Urothelium cell line (cell line): ENCODE results near the gene FREM3.
"Not testable (repeated sequence)": the region's sequence is repeated elsewhere in the genome, so short reads cannot be mapped to it uniquely, and the experiment has no call there.

Experiments
- DNase-seq: peaks from one replicate; pipeline ENCODE4 v3.0.0; 2011; ENCODE audit warnings: low spot score, mixed read lengths
- FAIRE-seq: peaks from 2 replicates; lab custom pipeline; 2011; peaks lifted over from hg19 to GRCh38; lab: Jason Lieb, UNC

FREM3 gene

DNA sequence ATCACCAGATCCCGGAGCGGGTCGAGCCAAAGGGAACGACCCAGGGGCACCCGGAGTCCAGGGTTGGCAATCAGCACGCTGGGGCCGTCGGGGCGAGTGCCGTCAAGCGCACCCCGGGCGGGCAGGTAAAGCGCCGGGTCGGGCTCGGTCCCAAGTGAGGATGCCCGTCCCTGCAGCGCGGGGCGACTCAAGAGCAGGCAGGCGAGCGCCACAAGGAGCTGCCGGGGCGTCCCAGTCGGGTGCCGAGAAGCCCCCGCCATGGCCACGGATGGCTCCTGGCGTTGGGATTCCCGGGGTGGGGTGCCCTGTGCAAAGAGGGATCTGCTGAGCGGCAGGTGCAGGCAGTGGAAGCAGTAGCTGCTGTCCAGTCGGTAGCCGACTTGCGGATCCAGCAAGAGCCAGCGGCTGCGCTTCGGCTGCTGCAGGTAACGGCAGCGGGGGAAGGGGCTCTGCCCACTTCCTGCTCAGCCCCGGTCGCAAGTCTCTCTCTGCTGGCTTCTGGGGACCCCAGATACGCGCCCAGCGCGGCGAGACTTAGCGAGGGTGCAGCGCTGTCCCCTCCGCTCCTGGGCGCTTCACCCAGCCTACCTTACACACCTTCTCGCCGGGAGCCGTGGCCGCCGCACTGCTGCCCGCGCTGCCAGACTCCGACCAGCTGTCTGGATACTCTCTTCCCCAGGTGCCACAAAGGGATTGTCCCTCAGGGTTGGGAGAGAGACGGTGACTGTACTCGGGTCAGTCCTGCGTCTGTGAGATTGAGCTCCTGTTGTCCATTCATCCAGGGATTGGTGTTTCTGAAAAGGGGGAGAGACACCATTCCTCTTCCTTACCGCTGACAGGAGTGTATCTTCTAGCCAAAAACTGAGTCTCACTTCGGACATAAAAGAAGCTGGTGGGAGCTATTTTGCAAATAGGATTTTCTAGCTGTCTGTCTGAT, at the start of gene FREM3:
Gene FREM3, minus strand, starts transcription at position 260 of the 937 bp plus-strand sequence. Its CDS starts 0 bp downstream, at position 260.
- DNase-seq (peak; percentile 5), FAIRE-seq (no peak)

DNA sequence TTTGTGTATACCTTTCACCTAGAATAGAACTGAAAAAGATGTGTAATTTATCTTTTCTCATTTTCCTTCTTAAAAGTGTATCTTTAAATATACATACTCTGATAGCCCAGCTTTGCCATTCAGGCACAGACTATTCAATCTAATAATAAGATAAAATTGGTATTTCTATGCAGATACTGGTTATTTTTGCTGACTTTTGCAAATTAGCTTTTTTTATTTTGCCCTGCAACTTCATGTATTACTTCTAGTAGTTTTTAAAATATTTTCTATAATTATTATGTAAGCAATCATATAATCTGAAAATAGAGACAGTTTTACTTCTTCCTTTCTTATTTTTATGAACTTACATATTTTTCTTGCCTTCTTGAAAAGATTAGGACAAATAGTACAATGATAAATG, 45.4 kb upstream of the FREM3 start:
- no peak for FAIRE-seq
- DNase-seq, result no peak

DNA sequence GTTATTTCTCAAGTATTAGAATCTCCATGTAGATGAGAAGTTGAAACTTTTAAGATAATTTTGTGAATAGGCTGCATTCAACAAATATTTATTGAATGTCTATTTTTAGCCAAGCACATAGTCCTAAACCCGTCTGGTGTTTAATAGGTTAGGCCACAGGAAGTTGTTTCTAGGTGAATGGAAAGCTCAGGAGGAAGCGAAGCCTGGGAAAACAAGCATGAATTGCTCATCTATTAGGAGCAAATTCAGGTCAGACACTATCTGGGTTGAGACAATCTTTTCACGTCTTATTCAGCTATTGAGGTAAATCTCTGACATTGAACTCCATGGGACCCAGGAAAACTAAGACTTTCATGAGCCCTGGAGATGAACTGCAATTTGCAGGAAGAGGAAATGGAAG, 43.1 kb upstream of the FREM3 start:
- FAIRE-seq (no peak), DNase-seq (no peak)

DNA sequence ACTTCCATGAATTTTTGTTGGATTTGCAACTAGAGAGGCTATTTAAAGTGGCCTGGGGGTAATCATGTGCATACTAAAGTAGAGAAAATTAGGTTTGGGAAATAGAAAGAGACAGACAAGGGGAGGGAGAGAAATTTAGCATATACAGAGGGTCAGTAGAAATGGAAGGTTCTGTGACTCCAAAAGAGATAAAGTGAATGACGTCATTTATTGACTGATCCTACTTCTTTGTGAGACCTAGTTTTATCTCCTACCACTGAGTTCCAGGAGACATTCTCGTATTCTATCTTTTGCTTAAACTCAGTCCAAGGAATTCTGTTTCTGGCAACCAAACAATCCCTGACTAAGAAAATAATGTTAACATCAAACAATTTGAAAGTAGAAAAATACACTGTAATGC, 42.4 kb upstream of the FREM3 start:
- FAIRE-seq, result no peak
- no peak for DNase-seq

DNA sequence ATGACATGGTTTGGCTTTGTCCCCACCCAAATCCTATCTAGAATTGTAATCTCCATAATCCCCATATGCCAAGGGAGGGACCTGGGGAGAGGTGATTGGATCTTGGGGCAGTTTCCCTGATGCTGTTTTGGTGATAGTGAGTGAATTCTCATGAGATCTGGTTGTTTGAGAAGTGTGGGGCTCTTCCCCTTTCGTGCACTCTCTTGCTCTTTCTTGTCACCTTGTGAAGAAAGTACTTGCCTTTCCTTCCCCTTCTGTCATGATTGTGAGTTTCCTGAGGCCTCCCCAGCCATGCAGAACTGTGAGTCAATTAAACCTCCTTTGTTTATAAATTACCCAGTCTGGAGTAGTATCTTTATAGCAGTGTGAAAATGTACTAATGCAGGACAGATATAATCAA, 36.4 kb upstream of the FREM3 start:
- no peak for DNase-seq
- FAIRE-seq, result no peak

DNA sequence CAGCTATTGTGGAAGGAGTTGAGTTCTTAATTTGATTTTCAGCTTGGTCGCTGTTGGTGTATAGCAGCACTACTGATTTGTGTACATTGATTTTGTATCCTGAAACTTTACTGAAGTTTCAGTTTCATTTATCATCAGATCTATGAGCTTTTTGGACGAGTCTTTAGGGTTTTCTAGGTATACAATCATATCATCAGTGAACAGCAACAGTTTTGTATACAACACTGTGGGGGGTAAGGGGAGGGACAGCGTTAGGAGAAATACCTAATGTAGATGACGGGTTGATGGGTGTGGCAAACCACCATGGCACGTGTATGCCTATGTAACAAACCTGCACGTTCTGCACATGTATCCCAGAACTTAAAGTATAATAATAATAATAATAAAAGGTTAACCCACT, 35.6 kb upstream of the FREM3 start:
- not testable (repeated sequence) for FAIRE-seq, DNase-seq

DNA sequence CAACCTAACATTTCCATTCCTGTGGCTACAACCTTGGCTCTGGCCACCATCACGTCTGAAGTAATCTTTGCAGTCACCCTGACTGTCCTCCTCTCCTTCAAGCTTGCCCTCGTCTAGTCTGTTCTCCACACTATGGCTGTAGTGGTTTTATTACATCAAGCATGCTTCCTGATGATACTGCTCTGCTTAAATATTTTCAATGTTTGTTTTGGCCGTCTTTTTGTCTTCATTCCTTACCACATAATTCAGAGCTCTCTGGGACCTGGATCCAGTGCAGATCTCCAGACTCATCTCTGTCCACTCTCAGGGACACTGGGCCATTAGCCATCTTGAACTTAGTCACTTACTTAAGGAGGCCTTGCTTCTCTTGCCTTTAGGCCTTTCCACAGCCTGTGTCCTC, 27.7 kb upstream of the FREM3 start:
- FAIRE-seq (no peak), DNase-seq (no peak)

DNA sequence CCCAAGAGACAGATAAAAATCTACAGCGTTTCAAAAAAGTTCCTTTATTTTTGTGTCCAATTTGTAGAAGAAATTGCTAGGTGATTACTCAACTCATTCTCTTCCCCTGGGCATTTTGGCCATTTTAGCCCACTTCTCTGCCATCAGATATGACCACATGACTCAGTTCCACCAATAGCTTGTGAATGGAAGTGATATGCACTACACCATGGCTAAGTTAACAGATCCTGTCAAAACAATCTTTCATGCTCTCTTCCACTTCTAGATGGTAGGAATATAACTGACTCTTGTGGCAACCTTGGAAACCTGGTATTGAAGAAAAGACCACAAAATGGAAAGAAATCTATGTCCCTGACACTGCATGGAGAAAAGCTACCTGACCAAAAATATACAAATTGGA, 26.2 kb upstream of the FREM3 start:
- FAIRE-seq (no peak), DNase-seq (no peak)

DNA sequence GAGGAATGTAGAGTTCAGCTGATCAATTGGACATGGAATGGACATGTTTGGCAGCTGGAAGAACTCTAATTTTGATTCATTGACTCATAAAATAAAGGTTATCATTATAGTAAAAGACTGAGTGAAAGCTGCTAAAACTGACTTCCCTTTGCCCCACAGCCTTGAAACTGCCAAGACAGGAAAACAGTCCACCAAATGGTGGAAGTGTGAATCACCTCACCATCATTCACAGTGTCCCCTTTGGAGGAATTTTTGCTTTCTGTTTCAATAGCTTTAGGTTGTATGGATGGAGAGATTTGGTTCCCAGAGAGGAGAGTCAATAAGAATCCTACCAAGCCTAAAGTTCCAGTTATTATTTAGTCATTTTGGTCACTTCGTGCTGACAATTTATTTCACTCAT, 20.8 kb upstream of the FREM3 start:
- no peak for FAIRE-seq
- DNase-seq, result no peak

DNA sequence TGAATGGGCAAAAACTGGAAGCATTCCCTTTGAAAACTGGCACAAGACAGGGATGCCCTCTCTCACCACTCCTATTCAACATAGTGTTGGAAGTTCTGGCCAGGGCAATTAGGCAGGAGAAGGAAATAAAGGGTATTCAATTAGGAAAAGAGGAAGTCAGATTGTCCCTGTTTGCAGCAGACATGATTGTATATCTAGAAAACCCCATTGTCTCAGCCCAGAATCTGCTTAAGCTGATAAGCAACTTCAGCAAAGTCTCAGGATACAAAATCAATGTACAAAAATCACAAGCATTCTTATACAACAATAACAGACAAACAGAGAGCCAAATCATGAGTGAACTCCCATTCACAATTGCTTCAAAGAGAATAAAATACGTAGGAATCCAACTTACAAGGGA, 18.3 kb upstream of the FREM3 start:
- not testable (repeated sequence) for FAIRE-seq, DNase-seq

DNA sequence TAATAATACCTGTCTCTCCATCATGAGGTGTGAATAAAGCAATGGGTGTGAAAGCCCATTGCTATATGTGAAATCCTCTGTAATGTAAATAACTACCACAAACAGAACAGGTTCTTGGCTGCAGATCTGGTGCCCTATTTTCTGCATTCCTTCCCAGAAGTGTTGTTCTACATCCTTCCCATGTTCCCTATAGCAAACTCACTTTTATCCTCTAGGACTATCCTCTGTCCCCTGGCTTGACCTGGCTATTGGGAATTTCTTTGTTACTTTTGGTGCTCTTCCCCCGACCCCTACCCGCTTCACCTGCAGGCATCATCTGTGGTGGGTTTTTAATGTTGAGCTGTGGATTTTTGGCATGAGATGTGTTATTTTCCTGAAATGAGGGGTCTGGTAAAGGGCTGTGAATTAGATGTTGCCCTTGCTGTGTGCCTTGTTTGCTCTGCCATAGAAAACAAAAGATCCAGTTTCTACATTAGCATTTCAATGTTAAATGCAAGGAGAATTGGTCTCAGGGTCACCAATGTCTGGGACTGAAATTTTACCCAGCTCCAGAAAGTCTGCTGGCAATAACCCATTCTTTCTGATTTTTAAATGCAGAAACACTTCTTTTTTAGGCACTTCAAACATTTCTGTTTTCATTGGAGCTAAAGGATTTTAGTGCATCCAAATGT, 13.6 kb upstream of the FREM3 start:
- no peak for FAIRE-seq
- no peak for DNase-seq

DNA sequence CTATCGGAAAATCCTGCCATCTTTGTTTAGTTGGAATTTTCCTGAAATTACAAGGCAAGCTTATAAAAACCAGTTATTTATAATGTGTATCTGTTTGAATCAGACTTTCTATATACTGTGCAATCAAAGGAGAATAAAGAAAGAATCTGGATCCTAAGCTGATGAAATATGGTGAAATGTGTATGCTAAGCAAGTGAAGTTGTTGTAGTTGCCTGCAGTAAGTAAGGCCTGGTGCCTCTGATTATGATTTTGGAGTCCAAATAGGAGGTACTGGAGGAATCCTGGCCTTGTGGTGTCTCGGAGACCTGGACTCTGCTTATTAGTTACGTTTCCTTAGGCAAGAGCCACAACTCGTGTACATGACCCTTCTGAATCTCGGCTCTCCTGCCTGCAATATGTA, 13.1 kb upstream of the FREM3 start:
- DNase-seq, result no peak

DNA sequence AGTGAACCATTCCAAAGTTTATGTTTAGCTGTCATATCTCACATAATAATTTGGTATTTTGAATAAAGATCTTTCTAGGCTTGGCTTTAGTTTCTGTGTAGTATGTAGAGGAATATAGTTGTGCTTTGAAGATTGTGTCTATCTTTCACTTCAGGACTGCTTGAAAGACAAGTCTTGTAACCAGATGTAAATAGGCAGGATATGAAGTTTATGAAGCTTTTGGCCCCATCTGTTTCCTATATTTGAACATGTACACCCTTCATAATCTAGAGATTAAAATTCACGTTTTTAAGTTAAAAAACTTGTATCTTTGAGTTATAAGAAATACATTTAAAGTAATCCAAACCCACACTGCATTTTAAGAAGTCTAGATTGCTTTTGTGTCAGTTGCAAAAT, 11.7 kb upstream of the FREM3 start:
- no peak for FAIRE-seq

More for the DNA sequence above, 13.1 kb upstream of the FREM3 start:
- FAIRE-seq, result no peak

DNA sequence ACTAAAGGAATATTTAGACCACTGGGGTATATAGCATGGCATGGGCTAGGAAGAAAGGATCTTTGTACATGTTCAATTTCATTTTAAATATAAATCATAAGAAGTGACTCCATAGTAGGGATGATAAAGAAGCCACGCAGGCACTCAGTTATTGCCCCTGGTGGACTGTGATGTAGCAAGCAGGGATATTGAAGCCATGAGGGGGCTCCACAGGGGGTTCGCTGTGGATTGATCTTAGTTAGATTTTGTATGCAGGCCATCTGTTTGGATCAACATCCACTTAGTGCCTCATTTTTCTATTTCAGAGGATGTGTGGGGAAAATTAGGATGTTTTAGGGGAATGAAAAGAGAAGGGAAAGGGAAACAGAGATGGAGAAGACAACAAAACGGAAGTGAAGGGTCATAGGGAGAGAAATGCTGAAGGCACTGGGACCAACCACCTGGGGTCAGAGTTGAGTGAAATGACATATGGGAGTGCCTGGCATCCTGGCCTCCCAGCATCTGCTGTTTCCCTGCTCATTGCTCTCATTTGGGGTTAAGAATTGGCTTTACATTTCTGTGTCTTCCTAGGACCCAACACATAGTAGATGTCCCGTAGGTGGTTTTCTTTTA, 11.2 kb upstream of the FREM3 start:
- DNase-seq (no peak), FAIRE-seq (no peak)

More for the DNA sequence above, 11.7 kb upstream of the FREM3 start:
- DNase-seq, result no peak

DNA sequence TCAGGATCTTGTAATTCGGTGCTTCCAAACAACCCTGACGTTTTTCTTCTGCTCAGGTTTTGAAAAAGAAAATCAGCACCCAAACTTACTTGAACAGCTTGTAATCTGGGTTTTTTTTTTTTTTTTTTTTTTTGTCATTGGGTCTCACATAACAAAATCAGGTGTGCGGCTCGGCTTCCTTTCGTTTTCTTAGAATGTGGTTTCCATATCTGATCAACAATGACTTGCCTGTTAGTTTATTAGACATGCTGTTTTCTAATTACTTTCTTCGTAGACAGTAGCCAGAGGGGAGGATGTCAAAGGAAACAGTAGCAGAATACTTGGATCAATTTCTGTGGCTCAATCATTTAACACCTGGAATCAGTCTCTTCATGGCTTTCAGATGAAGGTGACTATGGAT, 890 bp upstream of the FREM3 start:
- FAIRE-seq, result no peak
- no peak for DNase-seq

DNA sequence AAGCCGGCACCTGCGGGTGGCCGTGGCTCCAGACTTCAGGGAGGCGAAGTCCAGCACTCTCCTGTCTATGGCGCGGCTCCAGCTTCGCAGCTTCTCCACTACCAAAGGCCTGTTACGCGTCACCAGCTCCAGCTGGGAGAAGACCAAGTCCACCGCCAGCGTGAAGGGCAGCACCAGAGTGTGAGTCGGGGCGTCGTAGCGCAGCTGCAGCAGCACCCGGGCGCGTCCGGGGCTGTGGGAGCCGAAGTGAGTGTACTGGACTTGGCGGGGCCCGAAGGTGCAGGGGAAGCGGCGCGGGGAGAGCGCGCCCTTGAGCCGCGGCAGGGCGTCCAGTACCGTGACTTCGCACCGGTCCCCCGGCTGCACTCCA, 444 bp downstream of the FREM3 start:
- no peak for DNase-seq
- FAIRE-seq, result no peak

DNA sequence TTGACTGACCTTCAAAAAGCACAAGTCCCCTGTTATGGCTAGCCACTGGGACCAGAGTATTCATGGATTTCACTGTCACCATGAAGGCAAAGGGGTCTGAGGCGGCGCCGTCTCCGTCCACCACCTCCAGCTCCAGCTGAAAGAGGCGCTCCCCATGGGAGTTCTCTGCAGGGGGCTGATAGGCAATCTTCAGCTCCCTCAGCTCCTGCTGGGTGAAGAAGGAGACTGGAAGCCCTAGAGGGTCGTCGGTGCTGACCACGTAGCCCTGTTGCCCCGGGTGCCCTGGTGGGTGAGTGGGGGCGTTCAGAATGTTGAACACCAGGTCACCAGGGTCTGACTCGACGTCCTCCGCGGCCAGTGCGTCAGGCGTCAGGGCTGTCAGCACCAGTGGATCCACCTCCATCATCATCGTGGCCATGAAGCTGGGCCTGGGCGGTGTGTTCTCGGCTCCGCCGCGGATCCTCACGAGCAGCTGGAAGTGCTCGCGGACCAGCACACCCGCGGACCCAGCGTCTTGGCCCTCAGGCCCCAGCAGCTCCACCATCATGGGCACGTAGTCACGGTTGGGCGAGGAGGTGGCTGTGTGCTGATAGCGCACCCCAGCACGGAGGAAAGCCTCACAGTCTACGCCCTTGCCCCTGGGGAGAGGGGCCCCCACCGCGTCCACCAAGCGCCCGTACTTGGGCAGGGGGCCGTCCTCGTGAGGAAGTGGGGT, 987 bp downstream of the FREM3 start:
- FAIRE-seq (no peak), DNase-seq (no peak)

DNA sequence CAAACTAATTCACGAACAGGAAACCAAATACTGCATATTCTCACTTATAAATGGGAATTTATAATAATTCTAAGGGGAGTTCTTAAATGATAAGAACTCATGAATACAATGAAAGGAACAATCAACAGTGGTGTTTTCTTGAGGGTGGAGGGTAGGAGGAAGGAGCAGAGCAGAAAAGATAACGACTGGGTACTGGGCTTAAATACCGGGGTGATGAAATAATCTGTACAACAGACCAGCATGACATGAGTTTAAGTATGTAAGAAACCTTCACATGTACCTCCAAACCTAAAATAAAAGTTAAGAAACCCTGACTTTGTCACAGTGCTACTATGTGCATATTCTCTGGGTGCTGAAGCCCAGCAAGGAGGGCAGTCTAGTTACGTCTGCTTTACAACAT, 6.6 kb downstream of the FREM3 start:
- DNase-seq, result no peak
- FAIRE-seq, result no peak

DNA sequence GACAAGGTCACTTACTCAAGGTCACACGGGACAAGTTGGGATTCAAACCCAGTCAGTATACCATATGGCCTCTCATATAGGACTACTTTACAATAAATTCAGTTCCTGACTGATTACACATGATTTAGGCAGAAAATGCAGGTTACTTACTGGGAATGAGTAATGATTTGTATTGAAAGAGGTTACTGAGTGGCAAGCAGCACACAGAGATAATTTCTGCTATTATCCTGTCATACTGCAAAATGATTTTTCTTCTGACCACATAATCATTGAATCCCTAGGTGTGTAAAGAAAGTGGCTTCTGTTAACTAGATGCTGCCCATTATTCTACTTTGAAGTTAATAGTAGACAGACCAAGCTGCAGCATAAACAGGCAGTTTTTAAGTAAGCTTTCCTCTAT, 8.2 kb downstream of the FREM3 start:
- DNase-seq (no peak), FAIRE-seq (no peak)

DNA sequence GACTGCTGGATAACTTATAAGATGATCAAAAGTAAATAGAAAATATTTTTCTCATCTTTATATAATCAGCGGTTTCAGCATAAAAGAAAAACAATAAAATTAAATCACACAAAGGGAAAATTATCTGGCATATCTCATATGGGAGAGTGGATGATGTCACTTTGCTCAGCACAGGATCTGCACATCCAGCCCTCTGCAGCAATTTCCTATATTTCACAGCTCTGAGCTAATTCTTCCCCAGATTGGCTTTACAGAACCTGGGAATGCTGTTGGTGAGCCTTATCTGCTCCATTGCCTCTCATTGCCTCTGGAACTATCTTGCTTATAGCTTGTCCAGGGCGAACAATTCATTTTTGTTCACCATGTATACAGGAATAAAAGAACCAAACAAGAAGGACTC, 21.0 kb downstream of the FREM3 start:
- FAIRE-seq (no peak), DNase-seq (no peak)

DNA sequence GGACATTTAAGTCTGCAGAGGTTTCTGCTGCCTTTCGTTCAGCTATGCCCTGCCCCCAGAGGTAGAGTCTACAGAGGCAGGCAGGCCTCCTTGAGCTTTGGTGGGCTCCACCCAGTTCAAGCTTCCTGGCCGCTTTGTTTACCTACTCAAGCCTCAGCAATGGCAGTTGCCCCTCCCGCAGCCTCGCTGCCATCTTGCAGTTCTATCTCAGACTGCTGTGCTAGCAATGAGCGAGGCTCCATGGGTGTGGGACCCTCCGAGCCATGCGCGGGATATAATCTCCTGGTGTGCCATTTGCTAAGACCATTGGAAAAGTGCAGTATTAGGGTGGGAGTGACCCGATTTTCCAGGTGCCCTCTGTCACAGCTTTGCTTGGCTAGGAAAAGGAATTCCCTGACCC, 26.8 kb downstream of the FREM3 start:
- not testable (repeated sequence) for DNase-seq, FAIRE-seq
